Measurements from ENCODE around the gene SLC35E4.
A peak's percentile ranks its signal among the peaks of the same experiment; 100 is the strongest.

GRCh38 chr22:30637701-30638114, 2.1 kb downstream of the SLC35E4 start:
- TF ChIP-seq GATA2 (IDR thresholded peaks at IDR 0.05; ENCODE audit: low read depth, low read length): peak; percentile 88
- no peak; the same call in 1 of the 2 replicates for TF ChIP-seq GATA3 (IDR thresholded peaks at IDR 0.05; ENCODE audit: low read depth, low read length)

Data from SH-SY5Y (cell line).